PC-3 (cell line): ENCODE data around the gene BTBD2.

ENCODE experiments used
- EZH2 ChIP-seq: fragments of 300-600 bp; sonication (generic); IDR thresholded peaks from one replicate; pipeline ENCODE4 v1.6.1; 2017; ENCODE audit warnings: antibody characterized with exemption, mild to moderate bottlenecking, low read length; ENCODE audit not compliant: unreplicated experiment
- EZH2phosphoT487 ChIP-seq: fragments of 300-600 bp; sonication (generic); IDR thresholded peaks from 2 replicates; pipeline ENCODE4 v1.6.1; 2018; ENCODE audit warnings: mild to moderate bottlenecking, antibody characterized with exemption, low read length, borderline replicate concordance
- TF ChIP-seq, protein P1 (sequence below): fragments of 300-600 bp; sonication (generic); conservative IDR thresholded peaks from 2 replicates; pipeline ENCODE4 v1.5.1; 2017; ENCODE audit warnings: antibody characterized with exemption, low read depth, mild to moderate bottlenecking, low read length

DNA sequence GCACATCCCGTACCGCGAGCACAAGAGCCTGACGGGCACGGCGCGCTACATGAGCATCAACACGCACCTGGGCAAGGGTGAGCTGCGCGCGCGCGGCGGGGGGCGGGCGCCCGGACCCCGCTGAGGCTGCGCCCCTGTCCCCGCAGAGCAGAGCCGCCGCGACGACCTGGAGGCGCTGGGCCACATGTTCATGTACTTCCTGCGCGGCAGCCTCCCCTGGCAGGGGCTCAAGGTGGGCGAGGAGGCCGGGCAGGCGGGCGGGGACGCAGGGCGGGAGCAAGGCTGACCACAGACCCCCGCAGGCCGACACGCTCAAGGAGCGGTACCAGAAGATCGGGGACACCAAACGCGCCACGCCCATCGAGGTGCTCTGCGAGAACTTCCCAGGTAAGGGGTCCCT is 36.5 kb downstream of the BTBD2 start:
- TF ChIP-seq, protein P1, sequence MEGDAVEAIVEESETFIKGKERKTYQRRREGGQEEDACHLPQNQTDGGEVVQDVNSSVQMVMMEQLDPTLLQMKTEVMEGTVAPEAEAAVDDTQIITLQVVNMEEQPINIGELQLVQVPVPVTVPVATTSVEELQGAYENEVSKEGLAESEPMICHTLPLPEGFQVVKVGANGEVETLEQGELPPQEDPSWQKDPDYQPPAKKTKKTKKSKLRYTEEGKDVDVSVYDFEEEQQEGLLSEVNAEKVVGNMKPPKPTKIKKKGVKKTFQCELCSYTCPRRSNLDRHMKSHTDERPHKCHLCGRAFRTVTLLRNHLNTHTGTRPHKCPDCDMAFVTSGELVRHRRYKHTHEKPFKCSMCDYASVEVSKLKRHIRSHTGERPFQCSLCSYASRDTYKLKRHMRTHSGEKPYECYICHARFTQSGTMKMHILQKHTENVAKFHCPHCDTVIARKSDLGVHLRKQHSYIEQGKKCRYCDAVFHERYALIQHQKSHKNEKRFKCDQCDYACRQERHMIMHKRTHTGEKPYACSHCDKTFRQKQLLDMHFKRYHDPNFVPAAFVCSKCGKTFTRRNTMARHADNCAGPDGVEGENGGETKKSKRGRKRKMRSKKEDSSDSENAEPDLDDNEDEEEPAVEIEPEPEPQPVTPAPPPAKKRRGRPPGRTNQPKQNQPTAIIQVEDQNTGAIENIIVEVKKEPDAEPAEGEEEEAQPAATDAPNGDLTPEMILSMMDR = no peak
- TF ChIP-seq EZH2phosphoT487 (no peak), EZH2 (no peak)
